Measurements from ENCODE around the gene ITPRID1.
A peak's percentile ranks its signal among the peaks of the same experiment; 100 is the strongest.

The ITPRID1 gene

GRCh38 chr7:31550432-31550831, 36.5 kb downstream of the ITPRID1 start:
- Mint-ChIP-seq H3K27me3 (no peaks in the 10 kb centered on the region), H3K4me1 (no peaks in the 10 kb centered on the region)

GRCh38 chr7:31553661-31554081, 39.8 kb downstream of the ITPRID1 start:
- Mint-ChIP-seq H3K9me3 (no peaks in the 10 kb centered on the region), H3K4me3 (no peak overlapping the region), H3K4me1 (no peaks in the 10 kb centered on the region), H3K27me3 (no peaks in the 10 kb centered on the region), H3K27ac (no peak overlapping the region)
- DNase-seq (no peak), ATAC-seq (no peak)

More at GRCh38 chr7:31550432-31550831, 36.5 kb downstream of the ITPRID1 start:
- Mint-ChIP-seq H3K4me3 (no peak overlapping the region), H3K27ac (no peak overlapping the region), H3K9me3 (no peaks in the 10 kb centered on the region)
- DNase-seq: no peak
- ATAC-seq: no peak

- Mint-ChIP-seq H3K27ac (no peak overlapping the region), H3K4me1 (no peaks in the 10 kb centered on the region), H3K4me3 (no peak overlapping the region), H3K9me3 (peaks cover 0 to 5% of the 10 kb centered on the region in 2 donors), H3K27me3 (no peaks in the 10 kb centered on the region)
- DNase-seq (no peak), ATAC-seq (no peak)
These were observed 48.1 kb downstream of the ITPRID1 start for GRCh38 chr7:31562002-31562401.

GRCh38 chr7:31563522-31563921, 49.6 kb downstream of the ITPRID1 start:
- H3K4me1 Mint-ChIP-seq: no peaks in the 10 kb centered on the region
- no peak overlapping the region for H3K27ac Mint-ChIP-seq
- peaks cover 0 to 5% of the 10 kb centered on the region in 2 donors for H3K9me3 Mint-ChIP-seq
- H3K27me3 Mint-ChIP-seq: no peaks in the 10 kb centered on the region
- no peak for ATAC-seq
- H3K4me3 Mint-ChIP-seq: no peak overlapping the region
- DNase-seq: no peak

GRCh38 chr7:31563951-31564350, 50.1 kb downstream of the ITPRID1 start:
- Mint-ChIP-seq H3K4me1 (no peaks in the 10 kb centered on the region), H3K4me3 (no peak overlapping the region), H3K27me3 (no peaks in the 10 kb centered on the region), H3K9me3 (peaks cover 0 to 5% of the 10 kb centered on the region in 2 donors), H3K27ac (no peak overlapping the region)
- ATAC-seq (no peak), DNase-seq (no peak)

- DNase-seq: no peak
- Mint-ChIP-seq H3K27ac (no peak overlapping the region), H3K4me3 (no peak overlapping the region), H3K27me3 (no peaks in the 10 kb centered on the region), H3K9me3 (peaks cover 0 to 5% of the 10 kb centered on the region in 2 donors), H3K4me1 (no peaks in the 10 kb centered on the region)
- no peak for ATAC-seq
These were observed 50.8 kb downstream of the ITPRID1 start for GRCh38 chr7:31564661-31565060.

- Mint-ChIP-seq H3K4me1 (no peaks in the 10 kb centered on the region), H3K27ac (no peak overlapping the region), H3K9me3 (no peaks in the 10 kb centered on the region)
These were observed 55.6 kb downstream of the ITPRID1 start for GRCh38 chr7:31569528-31569927.

GRCh38 chr7:31583526-31583925, 69.6 kb downstream of the ITPRID1 start:
- peaks cover 0 to 7% of the 10 kb centered on the region in 2 donors for H3K9me3 Mint-ChIP-seq
- H3K4me1 Mint-ChIP-seq: no peaks in the 10 kb centered on the region
- H3K4me3 Mint-ChIP-seq: no peak overlapping the region
- no peak overlapping the region for H3K27ac Mint-ChIP-seq
- ATAC-seq (no peak), DNase-seq (no peak)
- no peaks in the 10 kb centered on the region for H3K27me3 Mint-ChIP-seq

More at GRCh38 chr7:31569528-31569927, 55.6 kb downstream of the ITPRID1 start:
- Mint-ChIP-seq H3K27me3 (no peaks in the 10 kb centered on the region), H3K4me3 (no peak overlapping the region)
- no peak for ATAC-seq
- no peak for DNase-seq

GRCh38 chr7:31583942-31584341, 70.1 kb downstream of the ITPRID1 start:
- Mint-ChIP-seq H3K27ac (no peak overlapping the region), H3K9me3 (peaks cover 0 to 7% of the 10 kb centered on the region in 2 donors), H3K4me1 (no peaks in the 10 kb centered on the region), H3K27me3 (no peaks in the 10 kb centered on the region), H3K4me3 (no peak overlapping the region)
- ATAC-seq: no peak
- DNase-seq: no peak

- no peak overlapping the region for H3K27ac Mint-ChIP-seq
- DNase-seq: no peak
- H3K9me3 Mint-ChIP-seq: peaks cover 0 to 7% of the 10 kb centered on the region in 2 donors
- H3K4me3 Mint-ChIP-seq: no peak overlapping the region
- H3K27me3 Mint-ChIP-seq: no peaks in the 10 kb centered on the region
- no peak for ATAC-seq
- H3K4me1 Mint-ChIP-seq: no peaks in the 10 kb centered on the region
These were observed 81.5 kb downstream of the ITPRID1 start for GRCh38 chr7:31595390-31595789.

GRCh38 chr7:31602041-31602625, 88.2 kb downstream of the ITPRID1 start:
- Mint-ChIP-seq H3K9me3 (peaks cover 0 to 5% of the 10 kb centered on the region in 2 donors), H3K27ac (no peak overlapping the region), H3K4me3 (no peak overlapping the region), H3K4me1 (no peaks in the 10 kb centered on the region), H3K27me3 (no peaks in the 10 kb centered on the region)
- no peak for DNase-seq
- ATAC-seq: no peak

GRCh38 chr7:31603046-31603445, 89.2 kb downstream of the ITPRID1 start:
- ATAC-seq: no peak
- peak overlapping the region in 1 of 2 donors; percentile 14 for H3K27ac Mint-ChIP-seq
- H3K27me3 Mint-ChIP-seq: no peaks in the 10 kb centered on the region
- H3K4me1 Mint-ChIP-seq: no peaks in the 10 kb centered on the region
- no peak overlapping the region for H3K4me3 Mint-ChIP-seq
- H3K9me3 Mint-ChIP-seq: peaks cover 0 to 5% of the 10 kb centered on the region in 2 donors
- DNase-seq: no peak

- Mint-ChIP-seq H3K9me3 (no peaks in the 10 kb centered on the region), H3K4me1 (no peaks in the 10 kb centered on the region), H3K27me3 (no peaks in the 10 kb centered on the region), H3K4me3 (no peak overlapping the region), H3K27ac (no peak overlapping the region)
- ATAC-seq (no peak), DNase-seq (no peak)
These were observed 99.7 kb downstream of the ITPRID1 start for GRCh38 chr7:31613604-31614003.

- no peak for DNase-seq
- Mint-ChIP-seq H3K9me3 (no peaks in the 10 kb centered on the region), H3K27ac (no peak overlapping the region), H3K27me3 (no peaks in the 10 kb centered on the region), H3K4me3 (no peak overlapping the region), H3K4me1 (no peaks in the 10 kb centered on the region)
- no peak for ATAC-seq
These were observed 119.6 kb downstream of the ITPRID1 start for GRCh38 chr7:31633467-31633866.

- no peaks in the 10 kb centered on the region for H3K9me3 Mint-ChIP-seq
- DNase-seq (no peak), ATAC-seq (no peak)
- no peak overlapping the region for H3K27ac Mint-ChIP-seq
- no peaks in the 10 kb centered on the region for H3K27me3 Mint-ChIP-seq
- no peak overlapping the region for H3K4me3 Mint-ChIP-seq
- no peaks in the 10 kb centered on the region for H3K4me1 Mint-ChIP-seq
These were observed 120.1 kb downstream of the ITPRID1 start for GRCh38 chr7:31633894-31634494.

GRCh38 chr7:31640381-31640780, 126.5 kb downstream of the ITPRID1 start:
- ATAC-seq (no peak), DNase-seq (no peak)
- Mint-ChIP-seq H3K27me3 (no peaks in the 10 kb centered on the region), H3K4me1 (no peaks in the 10 kb centered on the region), H3K9me3 (no peaks in the 10 kb centered on the region), H3K27ac (no peak overlapping the region), H3K4me3 (no peak overlapping the region)

- no peak for ATAC-seq
- Mint-ChIP-seq H3K27me3 (no peaks in the 10 kb centered on the region), H3K4me1 (no peaks in the 10 kb centered on the region), H3K27ac (no peak overlapping the region), H3K4me3 (no peak overlapping the region), H3K9me3 (no peaks in the 10 kb centered on the region)
- DNase-seq: no peak
These were observed 128.8 kb downstream of the ITPRID1 start for GRCh38 chr7:31642681-31643115.
